K562 (cell line): Measurements from ENCODE around the gene BAHD1. TPM values are rescaled to one million over a fixed set of nuclear protein-coding genes. Genes with fewer than 3 reads are reported as not detected.
A peak's percentile ranks its signal among the peaks of the same experiment; 100 is the strongest.

Source experiments
- ARID1B ChIP-seq: fragments of 450-650 bp; IDR thresholded peaks from 2 replicates; pipeline ENCODE4 v1.6.1; 2016; ENCODE audit warnings: antibody characterized with exemption, mild to moderate bottlenecking, inconsistent platforms
- BRD4 ChIP-seq: fragments of 200-600 bp; sonication (generic); IDR thresholded peaks from 2 replicates; pipeline ENCODE4 v1.6.1; 2017; ENCODE audit warnings: inconsistent platforms
- DIDO1 ChIP-seq: fragments of 450-650 bp; IDR thresholded peaks from 2 replicates; pipeline ENCODE4 v1.6.1; 2016; ENCODE audit warnings: low read depth, missing biosample characterization, missing genetic modification characterization
- DPF2 ChIP-seq: fragments of 450-650 bp; IDR thresholded peaks from 2 replicates; pipeline ENCODE4 v1.6.1; 2016
- MAFK ChIP-seq: IDR thresholded peaks from 2 replicates; pipeline ENCODE4 v1.6.1; 2011; ENCODE audit warnings: low read length, improper control_type of control experiment
- MAZ ChIP-seq, 2 experiments: fragments of 450-650 bp in 1 of 2; sonication (generic) in 1 of 2; formaldehyde crosslinking; IDR thresholded peaks in 1 of 2; conservative IDR thresholded peaks in 1 of 2; 2 replicates each; pipeline versions ENCODE4 v1.4.0 to v1.5.0; 2020; ENCODE audit warnings: mild to moderate bottlenecking in 1 of 2, missing genetic modification reagents in 1 of 2
- MEIS2 ChIP-seq: fragments of 450-650 bp; IDR thresholded peaks from 2 replicates; pipeline ENCODE4 v1.6.1; 2014; ENCODE audit warnings: mild to moderate bottlenecking; ENCODE audit not compliant: partially characterized antibody
- NFIC ChIP-seq: fragments of 450-650 bp; IDR thresholded peaks from 2 replicates; pipeline ENCODE4 v1.6.1; 2017; ENCODE audit warnings: mild to moderate bottlenecking, inconsistent platforms
- NFRKB ChIP-seq: fragments of 450-650 bp; IDR thresholded peaks from 2 replicates; pipeline ENCODE4 v1.6.1; 2016; ENCODE audit warnings: low read depth
- NRF1 ChIP-seq, 2 experiments: fragments of 450-650 bp; IDR thresholded peaks in 1 of 2; conservative IDR thresholded peaks in 1 of 2; 2 replicates each; pipeline ENCODE4 v1.6.1; 2014; ENCODE audit warnings: mild to moderate bottlenecking in 2 of 2
- PHF20 ChIP-seq: fragments of 450-650 bp; IDR thresholded peaks from 2 replicates; pipeline ENCODE4 v1.6.1; 2018; ENCODE audit not compliant: partially characterized antibody
- PHTF2 ChIP-seq: fragments of 250-450 bp; sonication (Bioruptor Pico); IDR thresholded peaks from 2 replicates; pipeline ENCODE4 v1.5.0; 2021; ENCODE audit warnings: mild to moderate bottlenecking
- POLR2G ChIP-seq: fragments of 200-400 bp; formaldehyde crosslinking; IDR thresholded peaks from 2 replicates; pipeline ENCODE4 v1.6.1; 2017; ENCODE audit warnings: low read depth, mild to moderate bottlenecking, antibody characterized with exemption, low read length, moderate library complexity
- SAFB ChIP-seq: fragments of 200-400 bp; formaldehyde crosslinking; IDR thresholded peaks from 2 replicates; pipeline ENCODE4 v1.6.1; 2017; ENCODE audit warnings: low read depth, low read length, borderline replicate concordance
- SMARCB1 ChIP-seq: IDR thresholded peaks from 2 replicates; pipeline ENCODE4 v1.6.1; 2011; ENCODE audit warnings: improper control_type of control experiment, low read depth; ENCODE audit not compliant: insufficient read length
- XRCC3 ChIP-seq: fragments of 450-650 bp; IDR thresholded peaks from 2 replicates; pipeline ENCODE4 v1.6.1; 2017; ENCODE audit warnings: mild to moderate bottlenecking, moderate library complexity
- ZNF263 ChIP-seq: sonication (generic); formaldehyde crosslinking; IDR thresholded peaks from 2 replicates; pipeline ENCODE4 v1.8.0; 2022; ENCODE audit warnings: mild to moderate bottlenecking, missing genetic modification reagents, borderline replicate concordance
- ZNF668 ChIP-seq: fragments of 250-450 bp; sonication (Bioruptor Pico); IDR thresholded peaks from 2 replicates; pipeline ENCODE4 v1.8.0; 2022; ENCODE audit warnings: mild to moderate bottlenecking, inconsistent platforms
- ZNF764 ChIP-seq: fragments of 250-450 bp; sonication (Bioruptor Pico); IDR thresholded peaks from 2 replicates; pipeline ENCODE4 v1.4.0; 2020; ENCODE audit warnings: low read depth, mild to moderate bottlenecking, moderate library complexity
- polyA plus RNA-seq, 8 experiments: library from polyadenylated mRNA; depleted of rRNA in 4 of 8; stranded (reverse) in 5 of 8; unstranded in 3 of 8; fragments of >200 nt; fragmentation: Nextera tagmentation in 2 of 8; fragmentation: Illumina TruSeq in 1 of 8; extraction: Ambion mirVana in 2 of 8; extraction: Trizol in 1 of 8; gene quantifications; 2 replicates each; pipeline versions ENCODE4 v1.2.1 to v1.2.3, GENCODE V29; 2011 to 2014; ENCODE audit warnings: inconsistent platforms in 1 of 8, missing spikeins in 1 of 8
- total RNA-seq, 7 experiments: library from RNA; depleted of rRNA in 6 of 7; stranded (reverse); fragments of >200 nt in 6 of 7; fragmentation: Illumina TruSeq in 2 of 7; extraction: Trizol in 2 of 7; gene quantifications; 2 replicates each; pipeline versions ENCODE4 v1.2.1 to v1.2.3, GENCODE V29; 2011 to 2021; ENCODE audit warnings: low replicate concordance in 1 of 7
- TF ChIP-seq, protein P1 (sequence below), 2 experiments: IDR thresholded peaks; 2 replicates each; pipeline ENCODE4 v1.6.1; 2011; ENCODE audit warnings: borderline replicate concordance in 1 of 2, control low read depth in 1 of 2, low read depth in 1 of 2, low read length in 1 of 2, mild to moderate bottlenecking in 1 of 2, mixed read lengths in 1 of 2, moderate library complexity in 1 of 2; ENCODE audit not compliant: insufficient read depth in 1 of 2, insufficient read length in 1 of 2, poor library complexity in 1 of 2, severe bottlenecking in 1 of 2; ENCODE audit errors: extremely low read depth in 1 of 2
- TF ChIP-seq, protein P2 (sequence below): fragments of 250-450 bp; sonication (Bioruptor Pico); IDR thresholded peaks from 2 replicates; pipeline ENCODE4 v1.8.0; 2021; ENCODE audit warnings: borderline replicate concordance, mild to moderate bottlenecking, moderate library complexity; ENCODE audit not compliant: poor library complexity, severe bottlenecking
- TF ChIP-seq, protein P3 (sequence below): fragments of 250-450 bp; sonication (Bioruptor Pico); IDR thresholded peaks from 2 replicates; pipeline ENCODE4 v1.8.0; 2021; ENCODE audit warnings: mild to moderate bottlenecking, moderate library complexity

The BAHD1 gene
- total and polyA plus RNA-seq, 9 of the 15 experiments (the other 6 are each of a cell fraction or from before 2014, with no cell fraction given): 0.55 to 38.5 (median 11.5) TPM

DNA sequence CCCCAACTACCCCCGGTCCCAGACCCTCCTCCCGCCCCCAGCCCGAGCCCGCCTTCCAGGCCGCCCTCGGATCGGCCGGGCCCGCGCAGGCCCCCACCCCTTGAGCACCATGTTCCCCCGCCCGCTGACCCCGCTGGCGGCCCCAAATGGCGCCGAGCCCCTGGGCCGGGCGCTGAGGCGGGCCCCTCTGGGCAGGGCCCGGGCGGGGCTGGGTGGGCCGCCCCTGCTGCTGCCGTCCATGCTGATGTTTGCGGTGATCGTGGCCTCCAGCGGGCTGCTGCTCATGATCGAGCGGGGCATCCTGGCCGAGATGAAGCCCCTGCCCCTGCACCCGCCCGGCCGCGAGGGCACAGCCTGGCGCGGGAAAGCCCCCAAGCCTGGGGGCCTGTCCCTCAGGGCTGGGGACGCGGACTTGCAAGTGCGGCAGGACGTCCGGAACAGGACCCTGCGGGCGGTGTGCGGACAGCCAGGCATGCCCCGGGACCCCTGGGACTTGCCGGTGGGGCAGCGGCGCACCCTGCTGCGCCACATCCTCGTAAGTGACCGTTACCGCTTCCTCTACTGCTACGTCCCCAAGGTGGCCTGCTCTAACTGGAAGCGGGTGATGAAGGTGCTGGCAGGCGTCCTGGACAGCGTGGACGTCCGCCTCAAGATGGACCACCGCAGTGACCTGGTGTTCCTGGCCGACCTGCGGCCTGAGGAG, 30.5 kb downstream of the BAHD1 start (continued):
- no peak for TF ChIP-seq ZNF764 (CRISPR knock-in tag)
- no peak for TF ChIP-seq DPF2
- TF ChIP-seq POLR2G: peak; percentile 82
- TF ChIP-seq, protein P1, sequence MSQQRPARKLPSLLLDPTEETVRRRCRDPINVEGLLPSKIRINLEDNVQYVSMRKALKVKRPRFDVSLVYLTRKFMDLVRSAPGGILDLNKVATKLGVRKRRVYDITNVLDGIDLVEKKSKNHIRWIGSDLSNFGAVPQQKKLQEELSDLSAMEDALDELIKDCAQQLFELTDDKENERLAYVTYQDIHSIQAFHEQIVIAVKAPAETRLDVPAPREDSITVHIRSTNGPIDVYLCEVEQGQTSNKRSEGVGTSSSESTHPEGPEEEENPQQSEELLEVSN (IDR thresholded peaks at IDR 0.05; ENCODE audit: borderline replicate concordance in 1 of 2, extremely low read depth in 1 of 2, insufficient read depth in 1 of 2, insufficient read length in 1 of 2, low read depth in 1 of 2, low read length in 1 of 2, poor library complexity in 1 of 2, severe bottlenecking in 1 of 2): peak in 1 of 2 experiments; percentile 27
- TF ChIP-seq NFRKB: no peak
- no peak for TF ChIP-seq ARID1B
- TF ChIP-seq NFIC: 0 out of 2 replicates have a peak, but pooled peaks have one; percentile 8
- TF ChIP-seq, protein P2, sequence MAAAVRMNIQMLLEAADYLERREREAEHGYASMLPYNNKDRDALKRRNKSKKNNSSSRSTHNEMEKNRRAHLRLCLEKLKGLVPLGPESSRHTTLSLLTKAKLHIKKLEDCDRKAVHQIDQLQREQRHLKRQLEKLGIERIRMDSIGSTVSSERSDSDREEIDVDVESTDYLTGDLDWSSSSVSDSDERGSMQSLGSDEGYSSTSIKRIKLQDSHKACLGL: no peak
- TF ChIP-seq ZNF668: no peak
- TF ChIP-seq SMARCB1: no peak
- TF ChIP-seq MAZ (CRISPR knock-in tag; conservative IDR thresholded peaks at IDR 0.05 in 1 of 2, IDR thresholded peaks at IDR 0.05 in 1 of 2): peak in 1 of 2 experiments; percentile 30; a peak in 2 of 4 replicates
- no peak for TF ChIP-seq SAFB
- TF ChIP-seq ZNF263 (CRISPR knock-in tag): no peak
- no peak for TF ChIP-seq MEIS2
- TF ChIP-seq NRF1 (conservative IDR thresholded peaks at IDR 0.05 in 1 of 2, IDR thresholded peaks at IDR 0.05 in 1 of 2): peak; percentile 51 to 62; a peak in 3 of 4 replicates
- TF ChIP-seq DIDO1 (tag): no peak
- TF ChIP-seq MAFK: no peak
- TF ChIP-seq BRD4: no peak
- no peak for TF ChIP-seq XRCC3
- no peak for TF ChIP-seq PHTF2 (CRISPR knock-in tag)
- TF ChIP-seq, protein P3, sequence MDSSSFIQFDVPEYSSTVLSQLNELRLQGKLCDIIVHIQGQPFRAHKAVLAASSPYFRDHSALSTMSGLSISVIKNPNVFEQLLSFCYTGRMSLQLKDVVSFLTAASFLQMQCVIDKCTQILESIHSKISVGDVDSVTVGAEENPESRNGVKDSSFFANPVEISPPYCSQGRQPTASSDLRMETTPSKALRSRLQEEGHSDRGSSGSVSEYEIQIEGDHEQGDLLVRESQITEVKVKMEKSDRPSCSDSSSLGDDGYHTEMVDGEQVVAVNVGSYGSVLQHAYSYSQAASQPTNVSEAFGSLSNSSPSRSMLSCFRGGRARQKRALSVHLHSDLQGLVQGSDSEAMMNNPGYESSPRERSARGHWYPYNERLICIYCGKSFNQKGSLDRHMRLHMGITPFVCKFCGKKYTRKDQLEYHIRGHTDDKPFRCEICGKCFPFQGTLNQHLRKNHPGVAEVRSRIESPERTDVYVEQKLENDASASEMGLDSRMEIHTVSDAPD (CRISPR knock-in tag): no peak
- TF ChIP-seq PHF20: no peak
- TF ChIP-seq, all 486 proteins: peak for 36
